ENCODE results near the gene ATG16L2. TPM values are rescaled to one million over a fixed set of nuclear protein-coding genes. Genes with fewer than 3 reads are reported as not detected.

ATG16L2 gene
- total and polyA plus RNA-seq, 10 of the 15 experiments (the other 5 are each of a cell fraction or from before 2014, with no cell fraction given): 1.9 to 67.7 (median 30.4) TPM

GRCh38 chr11:72782081-72782920, 31.9 kb upstream of the ATG16L2 start:
- peak overlapping the region; percentile 28 for H3K4me2 ChIP-seq (ENCODE audit: control insufficient read depth, insufficient read depth)
- POLR2A ChIA-PET: interaction anchor here (0.6 to 2.3 kb wide), 3 partner anchors 11 to 53 kb away, joined by 3 to 19 read pairs (median 3); partner anchors contain the start of gene STARD10
- whole genome bisulfite sequencing (ENCODE audit: insufficient coverage, insufficient replicate concordance, low lambda C conversion rate, missing lambda C conversion rate): 63% methylated on average over 14 of the region's 14 CpGs
- in situ Hi-C loops (cut with MboI): no loop called here
- no peaks in the 10 kb centered on the region for H3K9me3 ChIP-seq (replicated peaks; ENCODE audit: control insufficient read depth, insufficient read depth, low read length)
- CTCF ChIA-PET: interaction anchor here (0.9 to 15.0 kb wide), 3 partner anchors 11 to 114 kb away, joined by 3 to 469 read pairs (median 65); partner anchors contain the start of gene STARD10
- no TSS peak for BruUV-seq (replicated peaks)
- H3K4me3 ChIP-seq: peak overlapping the region; percentile 51; the same call in 1 of the 2 replicates
- no peak overlapping the region for H3K27ac ChIP-seq (ENCODE audit: control insufficient read depth, insufficient read depth)
- DNase-seq (ENCODE audit: low read depth, low spot score) (no peak), FAIRE-seq (no peak), ATAC-seq (peak; percentile 60)
- TF ChIP-seq SRF (IDR thresholded peaks at IDR 0.05; ENCODE audit: low read depth in 2 of 2, low read length in 2 of 2) (no peak), ZNF384 (IDR thresholded peaks at IDR 0.05; ENCODE audit: borderline replicate concordance, low read depth, low read length) (no peak), NFYA (IDR thresholded peaks at IDR 0.05; ENCODE audit: borderline replicate concordance, low read depth, low read length) (no peak), HDGF (IDR thresholded peaks at IDR 0.05) (0 out of 2 replicates have a peak, but pooled peaks have one; percentile 64), CHD2 (IDR thresholded peaks at IDR 0.05; ENCODE audit: borderline replicate concordance, low read depth, low read length) (no peak), NBN (IDR thresholded peaks at IDR 0.05) (0 out of 2 replicates have a peak, but pooled peaks have one; percentile 16), YBX1 (IDR thresholded peaks at IDR 0.05) (no peak), GATAD2B (conservative IDR thresholded peaks at IDR 0.05; ENCODE audit: low read depth) (no peak), TCF12 (IDR thresholded peaks at IDR 0.05; ENCODE audit: low read depth, low read length) (no peak), BMI1 (IDR thresholded peaks at IDR 0.05; ENCODE audit: borderline replicate concordance) (no peak), SUPT20H (IDR thresholded peaks at IDR 0.05; ENCODE audit: borderline replicate concordance, control insufficient read depth, low read depth, low read length) (no peak), PML (IDR thresholded peaks at IDR 0.05; ENCODE audit: low read length) (no peak), CBX5 (IDR thresholded peaks at IDR 0.05; ENCODE audit: low read depth) (no peak), KAT2A (conservative IDR thresholded peaks at IDR 0.05; ENCODE audit: control insufficient read depth, low read depth, low read length) (no peak)
- TF ChIP-seq, protein P1, sequence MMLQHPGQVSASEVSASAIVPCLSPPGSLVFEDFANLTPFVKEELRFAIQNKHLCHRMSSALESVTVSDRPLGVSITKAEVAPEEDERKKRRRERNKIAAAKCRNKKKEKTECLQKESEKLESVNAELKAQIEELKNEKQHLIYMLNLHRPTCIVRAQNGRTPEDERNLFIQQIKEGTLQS (IDR thresholded peaks at IDR 0.05; ENCODE audit: borderline replicate concordance, extremely low read depth, low read depth, low read length): no peak
- TF ChIP-seq, protein P2, sequence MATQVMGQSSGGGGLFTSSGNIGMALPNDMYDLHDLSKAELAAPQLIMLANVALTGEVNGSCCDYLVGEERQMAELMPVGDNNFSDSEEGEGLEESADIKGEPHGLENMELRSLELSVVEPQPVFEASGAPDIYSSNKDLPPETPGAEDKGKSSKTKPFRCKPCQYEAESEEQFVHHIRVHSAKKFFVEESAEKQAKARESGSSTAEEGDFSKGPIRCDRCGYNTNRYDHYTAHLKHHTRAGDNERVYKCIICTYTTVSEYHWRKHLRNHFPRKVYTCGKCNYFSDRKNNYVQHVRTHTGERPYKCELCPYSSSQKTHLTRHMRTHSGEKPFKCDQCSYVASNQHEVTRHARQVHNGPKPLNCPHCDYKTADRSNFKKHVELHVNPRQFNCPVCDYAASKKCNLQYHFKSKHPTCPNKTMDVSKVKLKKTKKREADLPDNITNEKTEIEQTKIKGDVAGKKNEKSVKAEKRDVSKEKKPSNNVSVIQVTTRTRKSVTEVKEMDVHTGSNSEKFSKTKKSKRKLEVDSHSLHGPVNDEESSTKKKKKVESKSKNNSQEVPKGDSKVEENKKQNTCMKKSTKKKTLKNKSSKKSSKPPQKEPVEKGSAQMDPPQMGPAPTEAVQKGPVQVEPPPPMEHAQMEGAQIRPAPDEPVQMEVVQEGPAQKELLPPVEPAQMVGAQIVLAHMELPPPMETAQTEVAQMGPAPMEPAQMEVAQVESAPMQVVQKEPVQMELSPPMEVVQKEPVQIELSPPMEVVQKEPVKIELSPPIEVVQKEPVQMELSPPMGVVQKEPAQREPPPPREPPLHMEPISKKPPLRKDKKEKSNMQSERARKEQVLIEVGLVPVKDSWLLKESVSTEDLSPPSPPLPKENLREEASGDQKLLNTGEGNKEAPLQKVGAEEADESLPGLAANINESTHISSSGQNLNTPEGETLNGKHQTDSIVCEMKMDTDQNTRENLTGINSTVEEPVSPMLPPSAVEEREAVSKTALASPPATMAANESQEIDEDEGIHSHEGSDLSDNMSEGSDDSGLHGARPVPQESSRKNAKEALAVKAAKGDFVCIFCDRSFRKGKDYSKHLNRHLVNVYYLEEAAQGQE (IDR thresholded peaks at IDR 0.05; ENCODE audit: low read depth, low read length): no peak
- TF ChIP-seq, protein P3, sequence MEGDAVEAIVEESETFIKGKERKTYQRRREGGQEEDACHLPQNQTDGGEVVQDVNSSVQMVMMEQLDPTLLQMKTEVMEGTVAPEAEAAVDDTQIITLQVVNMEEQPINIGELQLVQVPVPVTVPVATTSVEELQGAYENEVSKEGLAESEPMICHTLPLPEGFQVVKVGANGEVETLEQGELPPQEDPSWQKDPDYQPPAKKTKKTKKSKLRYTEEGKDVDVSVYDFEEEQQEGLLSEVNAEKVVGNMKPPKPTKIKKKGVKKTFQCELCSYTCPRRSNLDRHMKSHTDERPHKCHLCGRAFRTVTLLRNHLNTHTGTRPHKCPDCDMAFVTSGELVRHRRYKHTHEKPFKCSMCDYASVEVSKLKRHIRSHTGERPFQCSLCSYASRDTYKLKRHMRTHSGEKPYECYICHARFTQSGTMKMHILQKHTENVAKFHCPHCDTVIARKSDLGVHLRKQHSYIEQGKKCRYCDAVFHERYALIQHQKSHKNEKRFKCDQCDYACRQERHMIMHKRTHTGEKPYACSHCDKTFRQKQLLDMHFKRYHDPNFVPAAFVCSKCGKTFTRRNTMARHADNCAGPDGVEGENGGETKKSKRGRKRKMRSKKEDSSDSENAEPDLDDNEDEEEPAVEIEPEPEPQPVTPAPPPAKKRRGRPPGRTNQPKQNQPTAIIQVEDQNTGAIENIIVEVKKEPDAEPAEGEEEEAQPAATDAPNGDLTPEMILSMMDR (IDR thresholded peaks at IDR 0.05 in 2 of 3, conservative IDR thresholded peaks at IDR 0.05 in 1 of 3; ENCODE audit: control insufficient read depth in 2 of 3, extremely low read depth in 1 of 3, insufficient read depth in 1 of 3, low read depth in 3 of 3, low read length in 3 of 3): no peak
- H3K9ac ChIP-seq (ENCODE audit: control insufficient read depth, insufficient read depth, low read length): no peak overlapping the region
- intact Hi-C loops (cut with micrococcal nuclease; ENCODE audit: unreplicated experiment): no loop called here
- H3K4me1 ChIP-seq (ENCODE audit: control insufficient read depth, insufficient read depth, low read length): peaks cover 19% of the 10 kb centered on the region
- no peaks in the 10 kb centered on the region for H4K20me1 ChIP-seq (ENCODE audit: control insufficient read depth, insufficient read depth)
- H3K36me3 ChIP-seq (ENCODE audit: control insufficient read depth in 2 of 2, insufficient read depth in 2 of 2, low read length in 1 of 2): no peaks in the 10 kb centered on the region
- SMC1A ChIA-PET (ENCODE audit: uncharacterized antibody, unreplicated experiment): interaction anchor here (0.9 to 1.8 kb wide), 6 partner anchors 10 to 57 kb away, joined by 3 to 13 read pairs (median 4); no protein-coding TSS in a partner anchor
- no peaks in the 10 kb centered on the region for H3K27me3 ChIP-seq (replicated peaks in 1 of 2; ENCODE audit: control insufficient read depth in 2 of 2, insufficient read depth in 2 of 2, low read length in 1 of 2)
- no peaks in the 10 kb centered on the region for H3K79me2 ChIP-seq (ENCODE audit: control insufficient read depth, insufficient read depth, low read length)
- peak overlapping the region; percentile 3 for H2AFZ ChIP-seq (ENCODE audit: control insufficient read depth, low read depth, low read length)
- RAD21 ChIA-PET (ENCODE audit: unreplicated experiment): interaction anchor here (0.8 to 2.3 kb wide), 8 partner anchors 11 to 114 kb away, joined by 3 to 24 read pairs (median 5); partner anchors contain the start of gene STARD10
